Measurements from ENCODE around the gene FYCO1.
A peak's percentile ranks its signal among the peaks of the same experiment; 100 is the strongest.
"Not testable (repeated sequence)": the region's sequence is repeated elsewhere in the genome, so short reads cannot be mapped to it uniquely, and the experiment has no call there.

The FYCO1 gene

DNA sequence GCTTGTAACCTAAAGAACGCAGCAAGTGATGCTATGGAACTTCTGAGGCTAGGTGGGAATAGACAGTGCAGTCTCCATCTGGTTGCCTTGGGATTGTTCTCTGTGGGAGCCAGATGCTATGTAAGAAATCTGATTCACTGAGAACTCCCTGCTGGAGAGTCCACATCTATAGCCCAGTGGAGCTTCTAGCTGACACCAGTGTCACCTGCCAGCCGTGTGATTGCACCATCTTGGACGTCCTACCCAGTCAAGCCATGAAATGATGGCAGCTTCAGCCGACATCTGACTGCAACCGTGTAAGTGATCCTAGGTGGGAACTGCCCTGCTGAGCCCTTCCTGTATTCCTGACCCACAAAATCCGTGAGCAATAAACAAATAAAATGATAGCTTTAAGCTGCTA lies 12.4 kb upstream of the FYCO1 start:
- no peak overlapping the region for H3K9ac ChIP-seq (ENCODE audit: low read length)
- H3K4me1 ChIP-seq (ENCODE audit: control insufficient read depth, insufficient read depth, low read length), result peaks cover 12% of the 10 kb centered on the region
- no peaks in the 10 kb centered on the region for H3K36me3 ChIP-seq (ENCODE audit: control insufficient read depth, insufficient read depth, low read length)
- no peak overlapping the region for H3K27ac ChIP-seq (ENCODE audit: low read depth, low read length)
- no peak overlapping the region for H3K4me3 ChIP-seq (ENCODE audit: low read depth, low read length)
- no peaks in the 10 kb centered on the region for H3K9me3 ChIP-seq (ENCODE audit: control insufficient read depth, insufficient read depth, low read depth, low read length)
- no peaks in the 10 kb centered on the region for H3K27me3 ChIP-seq (ENCODE audit: control insufficient read depth, insufficient read depth, low read length)

DNA sequence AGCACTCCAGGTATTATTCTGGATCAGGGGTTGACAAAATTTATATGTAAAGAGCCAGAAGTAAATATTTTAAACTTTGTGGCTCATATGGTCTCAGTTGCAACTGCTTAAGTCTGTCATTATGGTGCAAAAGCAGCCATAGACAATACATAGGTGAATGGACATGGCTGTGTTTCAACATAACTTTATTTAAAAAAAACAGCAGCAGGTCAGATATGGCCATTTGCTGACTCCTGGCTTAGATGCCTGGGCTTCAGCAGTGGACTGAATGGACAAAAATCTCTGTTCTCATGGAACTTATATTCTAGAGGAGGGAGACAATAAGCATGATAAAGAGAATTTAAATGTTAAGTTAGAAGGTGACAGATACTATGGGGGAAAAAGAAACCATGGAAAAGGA lies 11.7 kb upstream of the FYCO1 start:
- Histone ChIP-seq H3K27me3 (ENCODE audit: control insufficient read depth, insufficient read depth, low read length) (no peaks in the 10 kb centered on the region), H3K9ac (ENCODE audit: low read length) (no peak overlapping the region), H3K9me3 (ENCODE audit: control insufficient read depth, insufficient read depth, low read depth, low read length) (no peaks in the 10 kb centered on the region), H3K4me1 (ENCODE audit: control insufficient read depth, insufficient read depth, low read length) (peaks cover 12% of the 10 kb centered on the region), H3K4me3 (ENCODE audit: low read depth, low read length) (no peak overlapping the region), H3K27ac (ENCODE audit: low read depth, low read length) (no peak overlapping the region), H3K36me3 (ENCODE audit: control insufficient read depth, insufficient read depth, low read length) (no peaks in the 10 kb centered on the region)

DNA sequence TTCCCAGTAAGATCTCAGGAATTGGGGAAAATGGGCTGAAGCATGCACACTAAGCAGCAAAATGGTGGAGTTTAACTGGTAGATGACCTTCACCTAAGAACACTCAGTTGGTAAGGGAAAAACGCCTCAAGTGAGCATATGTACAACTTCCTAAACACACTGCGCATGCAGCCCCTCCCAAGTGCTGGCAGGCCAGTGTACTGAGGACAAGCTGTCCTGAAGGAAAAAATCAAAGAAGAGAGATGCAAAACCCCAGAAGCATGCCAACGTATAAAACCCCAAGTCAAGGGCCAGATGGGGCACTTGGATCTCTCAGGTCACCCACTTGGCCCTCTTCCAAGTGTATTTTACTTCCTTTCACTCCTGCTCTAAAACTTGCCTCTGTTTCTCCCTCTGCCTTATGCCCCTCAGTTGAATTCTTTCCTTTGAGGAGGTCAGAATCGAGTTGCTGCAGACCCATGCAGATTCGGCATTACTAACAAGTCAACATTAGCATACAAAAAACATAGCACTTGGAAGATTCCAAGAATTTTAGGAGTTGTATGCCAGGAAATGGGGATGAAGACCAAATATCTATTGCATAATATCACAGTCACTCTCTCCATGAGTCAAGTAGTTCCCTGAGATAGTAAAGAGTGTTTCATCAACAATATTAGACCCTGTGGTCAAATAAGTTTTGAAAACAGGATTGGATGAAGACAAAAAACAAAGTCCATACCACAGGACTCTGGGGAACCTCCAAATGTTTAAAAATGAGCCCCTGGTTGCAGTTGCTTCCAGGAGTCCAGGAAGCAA lies 10.8 kb upstream of the FYCO1 start:
- H3K36me3 ChIP-seq (ENCODE audit: control insufficient read depth, insufficient read depth, low read length), result no peaks in the 10 kb centered on the region
- H3K4me3 ChIP-seq (ENCODE audit: low read depth, low read length), result no peak overlapping the region
- H3K4me1 ChIP-seq (ENCODE audit: control insufficient read depth, insufficient read depth, low read length), result peaks cover 12% of the 10 kb centered on the region
- no peaks in the 10 kb centered on the region for H3K9me3 ChIP-seq (ENCODE audit: control insufficient read depth, insufficient read depth, low read depth, low read length)
- H3K27ac ChIP-seq (ENCODE audit: low read depth, low read length), result no peak overlapping the region
- H3K27me3 ChIP-seq (ENCODE audit: control insufficient read depth, insufficient read depth, low read length), result no peaks in the 10 kb centered on the region
- H3K9ac ChIP-seq (ENCODE audit: low read length), result no peak overlapping the region

DNA sequence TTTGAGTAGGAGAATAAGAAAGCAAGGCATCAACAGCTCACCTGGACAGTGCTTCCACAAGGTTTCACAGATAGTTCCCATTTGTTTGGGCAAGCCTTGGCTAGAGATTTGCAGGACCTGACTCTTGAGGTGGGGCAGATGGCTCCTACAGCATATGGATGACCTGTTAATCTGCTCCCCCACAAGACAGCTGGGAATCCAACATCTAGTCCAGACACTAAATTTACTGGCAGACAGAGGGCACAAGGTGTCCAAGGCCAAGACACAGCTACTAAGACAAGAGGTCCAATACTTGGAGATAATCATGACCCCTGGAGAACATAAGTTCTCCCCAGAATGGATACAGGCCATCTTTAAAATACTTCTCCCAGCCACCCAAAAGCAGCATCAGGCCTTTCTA lies 8.1 kb upstream of the FYCO1 start:
- not testable (repeated sequence) for H3K4me3 ChIP-seq (ENCODE audit: low read depth, low read length); H3K9me3 ChIP-seq (ENCODE audit: control insufficient read depth, insufficient read depth, low read depth, low read length); H3K36me3 ChIP-seq (ENCODE audit: control insufficient read depth, insufficient read depth, low read length); H3K9ac ChIP-seq (ENCODE audit: low read length); H3K27ac ChIP-seq (ENCODE audit: low read depth, low read length); H3K27me3 ChIP-seq (ENCODE audit: control insufficient read depth, insufficient read depth, low read length)
- peaks cover 12% of the 10 kb centered on the region for H3K4me1 ChIP-seq (ENCODE audit: control insufficient read depth, insufficient read depth, low read length)

DNA sequence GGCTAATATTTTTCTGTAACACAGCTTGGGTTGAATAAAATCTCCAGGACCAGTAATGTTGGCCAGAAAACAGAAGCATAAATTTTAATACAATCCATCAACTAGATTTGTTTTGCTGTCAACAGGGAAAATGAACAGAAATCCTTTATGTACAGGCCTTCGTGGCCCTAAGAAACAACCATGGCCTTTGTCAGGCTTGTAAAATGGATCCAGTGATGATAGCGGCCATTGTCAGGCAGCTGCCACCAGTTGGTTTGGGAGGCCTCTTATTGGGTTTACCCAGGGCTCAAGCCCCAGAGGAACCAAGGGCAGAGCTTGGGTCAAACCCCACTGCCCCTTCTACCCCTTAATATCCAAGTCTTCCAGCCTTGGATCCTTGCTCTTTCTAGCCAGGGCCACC lies 5.6 kb upstream of the FYCO1 start:
- Histone ChIP-seq H3K27ac (ENCODE audit: low read depth, low read length) (no peak overlapping the region), H3K27me3 (ENCODE audit: control insufficient read depth, insufficient read depth, low read length) (0 out of 2 replicates have a peak, but pooled peaks cover 2% of the 10 kb centered on the region), H3K9me3 (ENCODE audit: control insufficient read depth, insufficient read depth, low read depth, low read length) (no peaks in the 10 kb centered on the region), H3K9ac (ENCODE audit: low read length) (no peak overlapping the region), H3K36me3 (ENCODE audit: control insufficient read depth, insufficient read depth, low read length) (no peaks in the 10 kb centered on the region), H3K4me3 (ENCODE audit: low read depth, low read length) (no peak overlapping the region), H3K4me1 (ENCODE audit: control insufficient read depth, insufficient read depth, low read length) (peaks cover under 1% of the 10 kb centered on the region; the same call in 1 of the 2 replicates)

DNA sequence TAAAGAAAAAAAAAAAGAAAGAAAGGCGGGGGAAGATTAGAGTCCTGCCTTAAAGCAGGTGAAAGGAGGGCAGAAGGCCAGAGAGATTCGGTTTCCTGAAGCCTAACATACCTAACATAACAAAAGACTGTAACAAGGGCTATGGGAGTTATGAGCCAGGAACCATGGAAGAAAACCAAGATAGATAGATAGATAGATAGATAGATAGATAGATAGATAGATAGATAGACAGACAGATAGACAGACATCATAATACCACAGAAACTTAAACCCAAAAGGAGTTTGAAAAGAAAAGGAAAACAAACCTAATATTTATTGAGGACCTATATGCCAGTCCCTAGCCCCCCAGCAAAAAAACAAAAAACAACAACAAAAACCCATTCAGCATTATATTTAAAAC lies 2.3 kb upstream of the FYCO1 start:
- no peak overlapping the region for H3K4me3 ChIP-seq (ENCODE audit: low read depth, low read length)
- 0 out of 2 replicates have a peak, but pooled peaks cover 2% of the 10 kb centered on the region for H3K27me3 ChIP-seq (ENCODE audit: control insufficient read depth, insufficient read depth, low read length)
- no peak overlapping the region for H3K9ac ChIP-seq (ENCODE audit: low read length)
- H3K9me3 ChIP-seq (ENCODE audit: control insufficient read depth, insufficient read depth, low read depth, low read length), result no peaks in the 10 kb centered on the region
- H3K27ac ChIP-seq (ENCODE audit: low read depth, low read length), result no peak overlapping the region
- H3K4me1 ChIP-seq (ENCODE audit: control insufficient read depth, insufficient read depth, low read length), result peaks cover 14% of the 10 kb centered on the region
- no peaks in the 10 kb centered on the region for H3K36me3 ChIP-seq (ENCODE audit: control insufficient read depth, insufficient read depth, low read length)

DNA sequence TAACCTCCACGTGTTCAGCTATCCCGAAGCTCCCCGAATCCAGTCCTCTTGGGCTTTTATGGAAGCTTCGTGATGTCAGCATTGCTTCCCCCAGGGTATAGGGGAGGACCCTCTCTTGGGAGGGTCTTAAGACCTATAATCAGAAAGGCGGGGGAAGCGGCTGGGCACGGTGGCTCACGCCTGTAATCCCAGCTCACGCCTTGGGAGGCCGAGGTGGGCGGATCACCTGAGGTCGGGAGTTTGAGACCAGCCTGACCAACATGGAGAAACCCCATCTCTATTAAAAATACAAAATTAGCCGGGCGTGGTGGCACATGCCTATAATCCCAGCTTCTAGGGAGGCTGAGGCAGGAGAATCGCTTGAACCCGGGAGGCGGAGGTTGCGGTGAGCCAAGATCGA lies 1.9 kb upstream of the FYCO1 start:
- H3K27ac ChIP-seq (ENCODE audit: low read depth, low read length); H3K27me3 ChIP-seq (ENCODE audit: control insufficient read depth, insufficient read depth, low read length); H3K9me3 ChIP-seq (ENCODE audit: control insufficient read depth, insufficient read depth, low read depth, low read length); H3K4me3 ChIP-seq (ENCODE audit: low read depth, low read length); H3K36me3 ChIP-seq (ENCODE audit: control insufficient read depth, insufficient read depth, low read length); H3K9ac ChIP-seq (ENCODE audit: low read length): not testable (repeated sequence)
- peaks cover 19% of the 10 kb centered on the region for H3K4me1 ChIP-seq (ENCODE audit: control insufficient read depth, insufficient read depth, low read length)

DNA sequence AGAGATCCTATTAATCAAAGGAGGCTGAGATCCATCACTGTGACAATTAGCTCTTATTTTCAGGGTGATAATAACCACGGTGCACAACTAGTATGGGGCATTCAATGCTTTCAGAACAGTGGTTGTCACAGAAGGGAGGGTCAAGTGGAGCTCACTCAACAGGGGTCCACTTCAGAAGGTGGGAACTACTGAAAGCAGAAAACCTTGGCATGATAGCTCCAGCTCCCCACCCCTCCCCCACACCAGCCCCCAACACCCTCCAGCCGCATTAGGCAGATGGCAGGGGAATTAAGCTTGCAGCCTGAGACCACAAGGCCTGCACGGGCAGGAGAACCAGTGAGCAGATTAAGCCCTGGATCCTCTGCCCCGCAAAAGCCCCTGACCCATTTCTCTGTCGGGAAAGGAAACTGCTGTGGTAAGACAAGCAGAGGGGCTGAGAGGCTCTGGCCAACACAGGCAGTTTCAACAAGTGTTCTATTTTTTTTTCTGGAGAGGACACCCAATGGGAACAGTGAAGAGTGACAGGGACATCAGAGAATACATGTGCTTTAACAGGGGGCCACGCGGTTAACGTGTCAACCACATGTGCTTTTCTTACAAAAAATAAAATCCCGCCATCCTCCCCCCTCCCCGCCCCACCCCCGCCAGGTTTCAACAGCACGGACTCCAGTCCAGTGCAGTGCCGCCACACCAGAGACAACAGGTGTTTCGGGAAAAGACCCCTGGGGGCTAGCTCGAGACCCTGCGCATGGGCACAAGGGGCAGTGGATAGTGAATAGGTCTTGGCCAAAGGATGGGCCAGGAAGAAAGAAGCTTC lies 997 bp downstream of the FYCO1 start:
- Histone ChIP-seq H3K4me3 (ENCODE audit: low read depth, low read length) (peak overlapping the region; percentile 92), H3K27ac (ENCODE audit: low read depth, low read length) (no peak overlapping the region), H3K9me3 (ENCODE audit: control insufficient read depth, insufficient read depth, low read depth, low read length) (no peaks in the 10 kb centered on the region), H3K9ac (ENCODE audit: low read length) (peak overlapping the region; percentile 72), H3K4me1 (ENCODE audit: control insufficient read depth, insufficient read depth, low read length) (peaks cover 32% of the 10 kb centered on the region), H3K27me3 (ENCODE audit: control insufficient read depth, insufficient read depth, low read length) (0 out of 2 replicates have a peak, but pooled peaks cover 2% of the 10 kb centered on the region), H3K36me3 (ENCODE audit: control insufficient read depth, insufficient read depth, low read length) (no peaks in the 10 kb centered on the region)

DNA sequence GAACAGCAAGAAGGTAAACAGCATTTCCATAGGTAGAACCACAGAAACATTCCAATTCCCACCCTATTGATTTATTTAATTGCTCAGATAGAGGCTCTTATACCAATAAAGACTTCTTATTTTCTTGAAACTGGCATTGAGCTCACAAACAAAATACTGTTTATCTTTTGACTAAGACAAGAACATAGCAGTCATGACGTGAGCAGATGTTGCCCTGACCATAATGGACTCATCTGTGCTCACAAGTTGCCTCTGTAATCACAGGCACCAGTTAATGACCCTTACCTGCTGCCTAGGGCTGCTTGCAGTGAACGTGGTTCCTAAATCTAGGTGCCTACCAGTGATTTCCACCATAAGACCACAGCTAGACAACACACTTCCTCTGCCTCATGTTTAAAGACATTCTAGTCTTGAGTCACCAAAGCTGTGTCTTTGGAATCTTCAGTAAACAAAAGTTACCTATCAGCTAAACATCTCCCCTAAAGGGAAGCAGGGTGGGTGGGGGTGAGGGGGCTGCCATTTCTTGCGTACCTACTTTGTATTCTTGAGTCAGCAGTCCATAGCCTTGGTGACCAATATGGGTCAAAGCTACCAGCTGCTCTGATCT lies 2.1 kb downstream of the FYCO1 start:
- Histone ChIP-seq H3K9me3 (ENCODE audit: control insufficient read depth, insufficient read depth, low read depth, low read length) (no peaks in the 10 kb centered on the region), H3K4me3 (ENCODE audit: low read depth, low read length) (no peak overlapping the region), H3K9ac (ENCODE audit: low read length) (no peak overlapping the region), H3K27ac (ENCODE audit: low read depth, low read length) (no peak overlapping the region), H3K4me1 (ENCODE audit: control insufficient read depth, insufficient read depth, low read length) (peaks cover 35% of the 10 kb centered on the region), H3K27me3 (ENCODE audit: control insufficient read depth, insufficient read depth, low read length) (0 out of 2 replicates have a peak, but pooled peaks cover 2% of the 10 kb centered on the region), H3K36me3 (ENCODE audit: control insufficient read depth, insufficient read depth, low read length) (no peaks in the 10 kb centered on the region)

DNA sequence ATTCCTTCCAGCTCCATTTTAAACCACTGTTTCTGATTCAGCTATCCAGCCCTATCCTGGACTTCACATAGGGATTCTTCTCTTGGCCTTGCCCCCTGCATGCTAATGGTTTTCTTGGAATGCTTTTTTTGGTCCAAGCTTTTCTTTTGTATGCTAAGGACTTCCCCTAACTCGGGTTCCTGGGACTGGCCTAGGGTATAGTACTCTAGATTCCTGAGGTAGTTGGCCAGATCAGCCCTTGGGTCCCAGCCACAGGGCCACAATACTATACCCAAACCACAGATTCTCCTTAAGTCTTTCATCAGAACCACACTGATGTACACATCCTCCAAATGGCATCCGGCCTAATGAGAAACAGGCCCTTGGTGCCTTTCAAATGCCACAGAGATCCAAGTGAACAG lies 2.8 kb downstream of the FYCO1 start:
- H3K9me3 ChIP-seq (ENCODE audit: control insufficient read depth, insufficient read depth, low read depth, low read length), result no peaks in the 10 kb centered on the region
- no peak overlapping the region for H3K9ac ChIP-seq (ENCODE audit: low read length)
- peaks cover 41% of the 10 kb centered on the region for H3K4me1 ChIP-seq (ENCODE audit: control insufficient read depth, insufficient read depth, low read length)
- 0 out of 2 replicates have a peak, but pooled peaks cover 2% of the 10 kb centered on the region for H3K27me3 ChIP-seq (ENCODE audit: control insufficient read depth, insufficient read depth, low read length)
- 0 out of 2 replicates have a peak overlapping the region, but pooled peaks have one; percentile 21 for H3K4me3 ChIP-seq (ENCODE audit: low read depth, low read length)
- no peak overlapping the region for H3K27ac ChIP-seq (ENCODE audit: low read depth, low read length)
- H3K36me3 ChIP-seq (ENCODE audit: control insufficient read depth, insufficient read depth, low read length), result no peaks in the 10 kb centered on the region

All from HUES6 (cell line).